DOHH2 (cell line): ENCODE data around the gene TREML2.

Source experiments
- CTCF ChIP-seq: fragments of 200-600 bp; sonication (generic); IDR thresholded peaks from one replicate; pipeline ENCODE4 v1.5.1; 2014; ENCODE audit warnings: antibody characterized with exemption, mild to moderate bottlenecking, low read depth, low read length; ENCODE audit not compliant: poor library complexity, severe bottlenecking
- EZH2phosphoT487 ChIP-seq: fragments of 200-600 bp; sonication (generic); IDR thresholded peaks from 2 replicates; pipeline ENCODE4 v1.6.1; 2017; ENCODE audit warnings: borderline replicate concordance, mild to moderate bottlenecking, antibody characterized with exemption, low read length, moderate library complexity, mixed read lengths

GRCh38 chr6:41194386-41194785, 6.6 kb downstream of the TREML2 start:
- TF ChIP-seq EZH2phosphoT487 (no peak), CTCF (no peak)
